GM12878 (cell line): ENCODE results near the gene ELF2. TPM values are rescaled to one million over a fixed set of nuclear protein-coding genes. Genes with fewer than 3 reads are reported as not detected.
A peak's percentile ranks its signal among the peaks of the same experiment; 100 is the strongest.

Source experiments
- ATAC-seq: fragments of 200-7000 bp; cut with Tn5 transposase; 3 replicates; pipeline ENCODE4 v1.9.1; 2020; ENCODE audit warnings: mild to moderate bottlenecking, moderate library complexity
- BruUV-seq: library from RNA; stranded (reverse); fragments of 400-500 nt; replicated peaks from 2 replicates; lab custom pipeline; 2021; lab: Mats Ljungman, UMichigan
- CTCF ChIA-PET: fragments of 300-600 bp; sonication (Branson Sonifier 250); formaldehyde crosslinking; extraction: SDS; loops from one replicate; lab custom pipeline; 2021; ENCODE audit warnings: inconsistent platforms; lab: Yijun Ruan, JAX
- POLR2A ChIA-PET: fragments of 350-600 bp; formaldehyde crosslinking; extraction: SDS; loops from one replicate; lab custom pipeline; 2021; ENCODE audit warnings: inconsistent platforms; lab: Charles Lee
- RAD21 ChIA-PET: fragments of 300-600 bp; sonication (Branson Sonifier 250); formaldehyde crosslinking; loops from one replicate; lab custom pipeline; 2023; ENCODE audit warnings: antibody characterized with exemption; ENCODE audit not compliant: unreplicated experiment; lab: Charles Lee
- SMC1A ChIA-PET: fragments of 300-600 bp; sonication (Branson Sonifier 250); formaldehyde crosslinking; loops from one replicate; lab custom pipeline; 2023; ENCODE audit not compliant: unreplicated experiment, uncharacterized antibody; lab: Charles Lee
- DNase-seq: peaks from one replicate; pipeline ENCODE4 v3.0.0-alpha.2; 2011; ENCODE audit warnings: low read depth, low spot score
- FAIRE-seq: peaks from 3 replicates; lab custom pipeline; 2011; peaks lifted over from hg19 to GRCh38; lab: Jason Lieb, UNC
- H2AFZ ChIP-seq: 2 replicates; pipeline ENCODE4 v1.6.0; 2011; ENCODE audit warnings: low read depth, low read length, control low read depth; ENCODE audit not compliant: control insufficient read depth
- H3K27ac ChIP-seq: 2 replicates; pipeline ENCODE4 v1.5.1; 2011; ENCODE audit warnings: control low read depth; ENCODE audit not compliant: control insufficient read depth, insufficient read depth
- H3K27me3 ChIP-seq, 2 experiments: replicated peaks in 1 of 2; 2 replicates each; pipeline versions ENCODE4 v1.6.0 to v1.6.1; 2011; ENCODE audit warnings: low read length in 1 of 2; ENCODE audit not compliant: control insufficient read depth in 2 of 2, insufficient read depth in 2 of 2
- H3K36me3 ChIP-seq, 2 experiments: 2 replicates each; pipeline ENCODE4 v1.5.1; 2011; ENCODE audit warnings: low read length in 1 of 2; ENCODE audit not compliant: control insufficient read depth in 2 of 2, insufficient read depth in 2 of 2
- H3K4me1 ChIP-seq: 2 replicates; pipeline ENCODE4 v1.6.1; 2011; ENCODE audit warnings: mild to moderate bottlenecking, low read length, moderate library complexity, mixed read lengths; ENCODE audit not compliant: control insufficient read depth, insufficient read depth
- H3K4me2 ChIP-seq: 2 replicates; pipeline ENCODE4 v1.6.0; 2011; ENCODE audit warnings: control low read depth; ENCODE audit not compliant: control insufficient read depth, insufficient read depth
- H3K4me3 ChIP-seq: fragments of 200-600 bp; sonication (generic); 2 replicates; pipeline ENCODE4 v1.5.1; 2016
- H3K79me2 ChIP-seq: 2 replicates; pipeline ENCODE4 v1.6.0; 2011; ENCODE audit warnings: low read length; ENCODE audit not compliant: control insufficient read depth, insufficient read depth
- H3K9ac ChIP-seq: 2 replicates; pipeline ENCODE4 v1.8.0; 2011; ENCODE audit warnings: low read length, control low read depth, mixed read lengths; ENCODE audit not compliant: control insufficient read depth, insufficient read depth
- H3K9me3 ChIP-seq: replicated peaks from 3 replicates; pipeline ENCODE4 v1.5.1; 2011; ENCODE audit warnings: mild to moderate bottlenecking, low read length; ENCODE audit not compliant: control insufficient read depth, insufficient read depth
- H4K20me1 ChIP-seq: 2 replicates; pipeline ENCODE4 v1.6.0; 2011; ENCODE audit not compliant: control insufficient read depth, insufficient read depth
- CEBPZ ChIP-seq: fragments of 150-350 bp; IDR thresholded peaks from 2 replicates; pipeline ENCODE4 v1.6.1; 2016; ENCODE audit warnings: low read depth, low read length
- IKZF1 ChIP-seq: fragments of 450-650 bp; conservative IDR thresholded peaks from 2 replicates; pipeline ENCODE4 v1.6.1; 2017; ENCODE audit warnings: antibody characterized with exemption, mild to moderate bottlenecking
- LARP7 ChIP-seq: fragments of 450-650 bp; IDR thresholded peaks from 2 replicates; pipeline ENCODE4 v1.6.1; 2017; ENCODE audit warnings: mild to moderate bottlenecking
- MTA3 ChIP-seq: IDR thresholded peaks from 2 replicates; pipeline ENCODE4 v1.6.1; 2012; ENCODE audit warnings: low read length, inconsistent platforms, borderline replicate concordance
- PAX5 ChIP-seq: IDR thresholded peaks from 2 replicates; pipeline ENCODE4 v1.6.1; 2011; ENCODE audit warnings: low read depth, low read length, borderline replicate concordance
- RFX5 ChIP-seq: IDR thresholded peaks from 2 replicates; pipeline ENCODE4 v1.6.1; 2011; ENCODE audit warnings: low read depth, low read length, improper control_type of control experiment
- YY1 ChIP-seq: IDR thresholded peaks from 2 replicates; pipeline ENCODE4 v1.6.1; 2011; ENCODE audit warnings: low read depth, mild to moderate bottlenecking, low read length
- ZBTB33 ChIP-seq: fragments of 450-650 bp; IDR thresholded peaks from 2 replicates; pipeline ENCODE4 v1.6.1; 2017; ENCODE audit warnings: mild to moderate bottlenecking
- ZNF274 ChIP-seq: IDR thresholded peaks from one replicate; pipeline ENCODE4 v1.8.0; 2011; ENCODE audit not compliant: insufficient read length, insufficient read depth
- WGBS: methylation state at CpG from one replicate; pipeline ENCODE4 v1.1.6; 2016; ENCODE audit warnings: low lambda C conversion rate; ENCODE audit not compliant: insufficient replicate concordance, insufficient coverage; ENCODE audit errors: missing lambda C conversion rate; 5-methylcytosine and 5-hydroxymethylcytosine counted together
- in situ Hi-C: fragments of 300-500 bp; cut with MboI; formaldehyde crosslinking; loops from 9 replicates; pipeline ENCODE4 v1.14.3; 2018; ENCODE audit warnings: mixed read lengths
- intact Hi-C: fragments of 100-400 bp; cut with micrococcal nuclease; formaldehyde crosslinking; loops from one replicate; pipeline ENCODE4 v1.14.2; 2022; ENCODE audit not compliant: unreplicated experiment
- polyA plus RNA-seq, 11 experiments: library from polyadenylated mRNA; depleted of rRNA in 4 of 11; unstranded in 6 of 11; stranded (reverse) in 5 of 11; fragments of >200 nt; fragmentation: Nextera tagmentation in 4 of 11; fragmentation: Illumina TruSeq in 1 of 11; extraction: Ambion mirVana in 4 of 11; extraction: Trizol in 1 of 11; gene quantifications; 1 replicate in 1 of 11; 2 replicates in 10 of 11; pipeline versions ENCODE4 v1.2.1 to v1.2.3, GENCODE V29; 2011 to 2016; ENCODE audit warnings: inconsistent platforms in 2 of 11, missing spikeins in 2 of 11, low read depth in 1 of 11
- total RNA-seq, 4 experiments: library from RNA; depleted of rRNA in 3 of 4; stranded (reverse); fragments of >200 nt in 3 of 4; fragmentation: Illumina TruSeq in 1 of 4; extraction: Trizol in 1 of 4; gene quantifications; 2 replicates each; pipeline versions ENCODE4 v1.2.1 to v1.2.3, GENCODE V29; 2013 to 2021

Gene ELF2
- total and polyA plus RNA-seq, 10 of the 15 experiments (the other 5 are each of a cell fraction or from before 2014, with no cell fraction given) = 10.5 to 30.1 (median 20.5) TPM

GRCh38 chr4:139076016-139076744 lies 100.8 kb downstream of the ELF2 start:
- WGBS = 96% methylated on average over 1 of the region's 1 CpG
- ATAC-seq (peak; percentile 9), DNase-seq (no peak), FAIRE-seq (peak; percentile 35)
- Histone ChIP-seq H3K27ac (no peak overlapping the region), H3K4me3 (no peak overlapping the region), H4K20me1 (0 out of 2 replicates have a peak, but pooled peaks cover 3% of the 10 kb centered on the region), H2AFZ (no peak overlapping the region), H3K9ac (no peak overlapping the region), H3K27me3 (no peaks in the 10 kb centered on the region), H3K9me3 (no peaks in the 10 kb centered on the region), H3K36me3 (peaks cover 3 to 9% of the 10 kb centered on the region in 2 experiments; a peak in 3 of 4 replicates), H3K4me2 (no peak overlapping the region), H3K4me1 (no peaks in the 10 kb centered on the region; the same call in 1 of the 2 replicates), H3K79me2 (peaks cover 61% of the 10 kb centered on the region)
- ChIA-PET SMC1A (interaction anchor here (0.6 to 1.4 kb wide), 8 partner anchors 10 to 310 kb away, joined by 3 to 5 read pairs (median 3); no protein-coding TSS in a partner anchor), RAD21 (interaction anchor here (1.5 kb wide), 1 partner anchor 34 kb away, joined by 3 read pairs; no protein-coding TSS in a partner anchor), POLR2A (no interaction called here), CTCF (interaction anchor here (0.5 to 2.8 kb wide), 8 partner anchors 9 to 843 kb away, joined by 3 to 13 read pairs (median 3); partner anchors contain the start of gene NAA15)
- no TSS peak for BruUV-seq
- TF ChIP-seq RFX5 (no peak), ZNF274 (no peak), LARP7 (no peak), CEBPZ (no peak), YY1 (no peak), MTA3 (no peak), ZBTB33 (no peak), IKZF1 (no peak), PAX5 (no peak)
- in situ Hi-C loops = no loop called here
- intact Hi-C loops = no loop called here
